CD4-positive, alpha-beta T cell treated with Interleukin-4 for 1 hour (primary cell): ENCODE results near the gene CALCA.

Experiments
- DNase-seq, 2 donors: peaks; one replicate each; pipeline ENCODE4 v3.0.0-alpha.2; 2020 to 2022

The CALCA gene

DNA sequence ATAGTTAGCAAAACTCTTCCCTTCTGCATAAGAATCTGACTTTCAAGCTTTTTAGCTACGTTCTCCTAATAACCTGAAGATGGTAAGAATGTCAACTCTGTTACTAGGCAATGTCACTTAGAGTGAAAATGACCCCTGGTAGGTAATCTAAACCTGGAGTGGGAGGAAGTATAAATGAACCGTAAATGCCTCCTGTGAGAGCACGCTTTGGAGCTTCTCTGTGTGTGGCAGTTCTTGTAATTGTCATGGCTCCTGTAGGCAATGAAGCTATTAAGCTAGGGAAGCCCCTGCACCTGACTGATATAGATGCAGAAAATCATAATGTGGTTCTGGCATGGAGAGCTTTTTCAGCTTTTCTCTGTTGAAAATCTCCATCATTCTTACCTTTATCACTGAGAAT lies 29.4 kb downstream of the CALCA start:
- DNase-seq, result no peak

DNA sequence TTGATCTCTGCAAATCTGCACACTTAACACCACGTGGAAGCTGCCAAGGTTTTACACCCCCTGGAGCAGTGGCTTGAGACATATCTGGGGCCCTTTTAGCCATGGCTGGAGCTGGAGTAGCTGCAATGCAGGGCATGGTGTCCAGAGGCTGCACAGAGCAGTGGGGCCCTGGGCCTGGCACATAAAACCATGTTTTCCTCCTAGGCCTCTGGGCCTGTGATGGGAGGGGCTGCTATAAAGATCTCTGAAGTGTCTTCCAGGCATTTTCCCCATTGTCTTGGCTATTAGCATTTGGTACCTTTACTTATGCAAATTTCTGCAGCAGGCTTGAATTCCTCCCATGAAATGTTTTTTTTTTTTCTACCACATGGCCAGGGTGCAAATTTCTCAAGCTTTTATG lies 33.2 kb downstream of the CALCA start:
- DNase-seq, result no peak

DNA sequence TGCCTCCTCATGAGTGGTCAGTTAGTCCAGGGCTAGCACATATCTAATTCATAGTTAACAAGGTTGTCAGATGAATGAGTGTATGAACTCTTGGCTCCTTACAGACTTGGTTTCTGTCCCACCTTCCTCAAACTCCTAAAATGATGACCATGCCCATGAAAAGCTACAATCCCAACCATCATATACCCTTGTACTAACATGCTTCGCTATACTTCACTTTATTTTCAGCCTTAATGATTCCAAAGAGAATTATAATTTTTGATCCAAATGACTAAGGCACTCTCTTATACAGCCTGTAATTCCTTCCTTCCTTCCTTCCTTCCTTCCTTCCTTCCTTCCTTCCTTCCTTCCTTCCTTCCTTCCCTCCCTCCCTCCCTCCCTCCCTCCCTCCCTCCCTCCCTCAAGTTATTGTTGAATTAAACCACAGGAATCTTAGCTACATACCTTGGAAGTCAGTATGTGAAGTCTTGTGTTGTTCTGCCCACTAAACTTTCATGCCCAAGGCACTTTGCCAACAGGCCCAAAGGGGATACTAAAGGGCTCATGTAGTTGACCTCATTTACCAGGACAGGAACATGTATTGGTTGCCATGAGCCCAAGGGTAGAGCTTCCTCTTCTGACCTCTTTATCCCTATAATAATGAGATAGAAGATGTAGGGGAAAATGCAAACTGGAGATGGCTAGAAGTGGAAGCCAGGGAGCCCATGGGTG lies 37.4 kb downstream of the CALCA start:
- DNase-seq, result no peak

DNA sequence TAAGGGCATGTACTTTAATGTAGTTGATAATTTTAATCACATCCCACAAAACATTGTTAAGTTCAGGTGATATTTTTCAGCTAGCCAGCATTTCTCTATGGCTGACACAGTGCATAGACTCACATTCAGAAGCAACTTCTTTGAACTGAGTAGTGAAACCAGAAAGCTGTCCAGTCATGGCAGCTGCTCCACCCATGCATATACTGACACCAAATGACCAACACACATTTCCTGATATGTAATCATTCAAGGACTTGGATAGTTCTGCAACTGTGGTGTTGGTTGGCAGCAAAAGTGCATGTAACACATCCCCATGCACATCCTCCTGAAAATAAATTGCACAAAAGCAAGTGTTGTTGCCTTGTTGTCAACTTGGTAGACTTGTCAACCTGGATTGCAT lies 39.7 kb downstream of the CALCA start:
- DNase-seq, result no peak

DNA sequence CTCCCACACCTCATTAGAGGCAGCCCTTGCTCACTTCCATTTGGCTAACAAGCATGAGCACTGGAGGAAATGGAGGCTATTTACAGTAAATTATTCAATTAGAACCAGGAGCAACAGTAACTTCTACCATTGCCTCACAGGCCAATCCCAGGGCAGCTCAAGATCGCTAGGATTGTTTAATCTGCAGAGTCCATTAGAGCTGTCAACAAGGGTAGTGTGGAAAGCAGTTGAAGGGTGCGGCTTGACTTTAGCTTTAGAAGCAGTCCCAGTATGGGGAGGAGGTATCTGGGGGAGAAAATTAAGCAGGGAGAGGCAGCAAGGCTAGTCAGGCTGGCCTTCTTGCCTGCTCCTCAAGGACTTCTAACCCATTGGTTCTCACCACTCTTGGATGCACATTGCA lies 41.8 kb downstream of the CALCA start:
- DNase-seq, result no peak

DNA sequence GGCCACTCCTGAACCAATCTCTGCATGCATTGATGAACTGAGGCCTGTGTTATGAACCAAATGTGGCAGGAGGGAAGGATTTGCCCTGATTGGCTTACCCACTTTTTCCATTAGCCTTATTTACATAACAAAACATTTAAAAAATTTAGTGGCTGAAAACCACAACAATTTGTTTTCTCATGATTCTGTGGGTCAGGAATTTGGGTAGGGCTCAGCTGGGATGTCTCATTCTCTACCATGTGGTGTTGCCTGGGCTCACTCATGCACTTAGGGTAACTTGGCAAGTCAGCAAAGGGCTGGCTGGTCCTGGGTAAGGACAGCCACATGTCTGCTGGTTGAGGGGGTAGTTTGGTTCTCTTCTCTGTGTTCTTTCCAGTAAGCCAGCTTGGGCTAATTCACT lies 45.0 kb downstream of the CALCA start:
- no peak for DNase-seq

DNA sequence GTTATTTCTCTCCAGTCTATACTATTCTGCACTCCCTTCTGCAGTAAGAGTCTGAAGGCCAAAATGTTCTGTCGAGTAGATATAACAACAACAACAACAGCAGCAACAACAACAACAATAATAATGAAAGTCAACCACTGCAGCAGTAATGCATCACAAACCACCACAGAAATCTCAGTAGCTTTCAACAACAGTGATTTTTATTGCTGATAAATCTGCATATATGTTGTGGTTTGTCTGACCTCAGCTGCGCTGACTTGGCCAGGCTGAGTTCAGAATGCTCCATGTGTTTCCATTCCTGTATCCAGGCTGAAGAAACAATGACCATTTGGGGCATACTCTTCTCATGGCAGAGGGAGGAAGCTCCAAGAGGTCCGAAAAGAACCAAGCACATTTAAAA lies 47.8 kb downstream of the CALCA start:
- DNase-seq, result no peak
